Activated naive CD8-positive, alpha-beta T cell treated with anti-CD3 and anti-CD28 coated beads for 36 hours (primary cell): Measurements from ENCODE around the gene CD302. TPM values are rescaled to one million over a fixed set of nuclear protein-coding genes. Genes with fewer than 3 reads are reported as not detected.

ENCODE experiments used
- total RNA-seq, 2 experiments: library from RNA; stranded (reverse); gene quantifications; one replicate each; pipeline ENCODE4 v1.2.3, GENCODE V29; 2021

Gene CD302
- total RNA-seq, 2 experiments from 2014 or later = 0.37 to 0.56 TPM

Other genes starting within 250 kb of the CD302 start
- gene BAZ2B, start 181.7 kb downstream of the CD302 start, total RNA-seq = 1 to 10 TPM; 8.3 TPM
- gene MARCHF7, start 85.7 kb downstream of the CD302 start, total RNA-seq = 10 to 100 TPM; 85.4 to 86.8 TPM
- 10 to 100 TPM; 22.2 to 24.0 TPM for gene LY75, start 106.5 kb upstream of the CD302 start, total RNA-seq